Thoracic aorta (tissue), 2 donors: Measurements from ENCODE around the gene CDKAL1. TPM values are rescaled to one million over a fixed set of nuclear protein-coding genes. Genes with fewer than 3 reads are reported as not detected.

Experiments used
- ATAC-seq: fragments of 150-250 bp; one replicate; pipeline ENCODE4 v1.8.0; 2017; ENCODE audit warnings: low read depth; ENCODE audit not compliant: insufficient number of reproducible peaks, low FRiP score
- DNase-seq: peaks from one replicate; pipeline ENCODE4 v3.0.0-alpha.2; 2020; ENCODE audit warnings: low spot score
- H3K27ac ChIP-seq, 2 donors: fragments of 200-600 bp; sonication (generic); 1 replicate in 1 of 2; 2 replicates in 1 of 2; pipeline ENCODE4 v1.5.1; 2016; ENCODE audit warnings: mild to moderate bottlenecking in 2 of 2, moderate library complexity in 2 of 2
- H3K27me3 ChIP-seq: fragments of 200-600 bp; sonication (generic); replicated peaks from 2 replicates; pipeline ENCODE4 v1.6.0; 2016; ENCODE audit warnings: mild to moderate bottlenecking; ENCODE audit not compliant: insufficient read depth
- H3K36me3 ChIP-seq: fragments of 200-600 bp; sonication (generic); one replicate; pipeline ENCODE4 v1.5.1; 2016
- H3K4me1 ChIP-seq, 2 donors: fragments of 200-600 bp; sonication (generic); 1 replicate in 1 of 2; 2 replicates in 1 of 2; pipeline versions ENCODE4 v1.5.1 to v1.6.0; 2016; ENCODE audit warnings: low read depth in 2 of 2, mild to moderate bottlenecking in 1 of 2; ENCODE audit not compliant: control insufficient read depth in 1 of 2
- H3K4me3 ChIP-seq: fragments of 200-600 bp; sonication (generic); 2 replicates; pipeline ENCODE4 v1.5.1; 2016; ENCODE audit warnings: mild to moderate bottlenecking
- H3K9me3 ChIP-seq: fragments of 200-600 bp; sonication (generic); 2 replicates; pipeline ENCODE4 v1.5.1; 2016
- CTCF ChIP-seq: fragments of 200-600 bp; sonication (generic); IDR thresholded peaks from one replicate; pipeline ENCODE4 v1.5.1; 2019; ENCODE audit warnings: antibody characterized with exemption
- total RNA-seq, 2 donors: library from RNA; depleted of rRNA; stranded (reverse); fragments of >200 nt; gene quantifications; one replicate each; pipeline versions ENCODE4 v1.1.0 to v1.2.3, GENCODE V29; 2016

Gene CDKAL1
- total RNA-seq, 2 donors from 2014 or later, result 8.5 to 14.6 TPM

- H3K27me3 ChIP-seq, result no peaks in the 10 kb centered on the region
- TF ChIP-seq CTCF, result no peak
- no peaks in the 10 kb centered on the region for H3K36me3 ChIP-seq
- no peak overlapping the region for H3K27ac ChIP-seq
- ATAC-seq (no peak), DNase-seq (no peak)
- no peaks in the 10 kb centered on the region for H3K9me3 ChIP-seq
- no peak overlapping the region for H3K4me3 ChIP-seq
- peaks cover 0 to 3% of the 10 kb centered on the region in 2 donors for H3K4me1 ChIP-seq
Measured at GRCh38 chr6:20565342-20565741, 31.1 kb downstream of the CDKAL1 start.

DNA sequence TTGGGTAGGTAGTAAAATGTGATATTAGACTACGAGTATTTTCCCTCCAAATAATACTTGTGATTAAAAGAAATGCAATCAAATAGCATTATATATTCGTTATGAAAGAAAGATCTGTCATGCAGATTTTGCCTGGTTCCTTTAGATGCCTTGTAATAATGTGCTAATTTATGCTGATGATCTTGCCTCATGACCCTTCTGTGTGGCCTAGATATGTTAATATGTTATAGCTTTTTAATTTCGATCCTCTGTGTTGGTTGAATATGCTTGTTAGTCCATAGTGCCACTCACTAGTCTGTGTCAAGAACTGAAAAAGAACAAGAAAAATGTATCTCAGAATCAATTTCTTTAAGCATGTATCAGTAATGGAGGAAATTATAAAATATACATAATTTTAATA, 31.9 kb downstream of the CDKAL1 start:
- Histone ChIP-seq H3K9me3 (no peaks in the 10 kb centered on the region), H3K36me3 (no peaks in the 10 kb centered on the region), H3K27ac (no peak overlapping the region), H3K4me3 (no peak overlapping the region), H3K4me1 (peaks cover 0 to 3% of the 10 kb centered on the region in 2 donors), H3K27me3 (no peaks in the 10 kb centered on the region)
- no peak for ATAC-seq
- no peak for DNase-seq
- TF ChIP-seq CTCF, result no peak

DNA sequence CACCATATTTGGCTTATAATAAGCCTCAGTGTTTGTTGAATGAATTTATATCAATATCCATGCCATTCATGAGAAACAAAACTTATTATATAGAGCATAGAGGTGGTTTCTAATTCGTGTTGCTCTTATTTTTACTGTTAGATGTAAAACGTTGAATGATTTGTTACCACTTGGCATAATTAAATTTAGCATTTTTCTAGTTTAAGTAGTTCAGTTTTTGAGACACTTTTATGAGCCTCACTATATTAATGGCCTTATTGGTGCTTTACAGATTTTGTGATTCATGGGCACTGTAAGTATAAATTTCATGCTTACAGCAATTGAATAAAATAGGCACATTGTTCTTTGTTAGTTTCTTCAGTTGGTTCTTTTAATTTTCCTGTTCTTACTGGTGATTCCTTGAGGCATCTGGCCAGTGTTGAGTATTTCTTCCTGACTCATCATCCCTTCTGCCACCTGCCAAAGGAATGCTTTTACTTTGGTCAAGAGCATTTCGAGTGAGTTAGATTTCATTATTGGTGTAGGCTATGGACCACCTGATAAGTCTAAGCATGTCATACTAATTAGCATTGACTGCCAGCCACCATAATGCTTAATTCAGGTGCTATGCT, 34.8 kb downstream of the CDKAL1 start:
- no peaks in the 10 kb centered on the region for H3K36me3 ChIP-seq
- peaks cover 12 to 14% of the 10 kb centered on the region in 2 donors for H3K4me1 ChIP-seq
- ATAC-seq (no peak), DNase-seq (no peak)
- no peak overlapping the region for H3K4me3 ChIP-seq
- no peaks in the 10 kb centered on the region for H3K27me3 ChIP-seq
- H3K27ac ChIP-seq, result no peak overlapping the region
- H3K9me3 ChIP-seq, result no peaks in the 10 kb centered on the region
- TF ChIP-seq CTCF, result no peak

- no peak for DNase-seq
- no peak for ATAC-seq
- no peaks in the 10 kb centered on the region for H3K9me3 ChIP-seq
- H3K27me3 ChIP-seq, result no peaks in the 10 kb centered on the region
- TF ChIP-seq CTCF, result no peak
- no peaks in the 10 kb centered on the region for H3K36me3 ChIP-seq
- H3K27ac ChIP-seq, result no peak overlapping the region
- peaks cover 11 to 22% of the 10 kb centered on the region in 2 donors for H3K4me1 ChIP-seq
- H3K4me3 ChIP-seq, result no peak overlapping the region
Measured at GRCh38 chr6:20571261-20571660, 37.0 kb downstream of the CDKAL1 start.

DNA sequence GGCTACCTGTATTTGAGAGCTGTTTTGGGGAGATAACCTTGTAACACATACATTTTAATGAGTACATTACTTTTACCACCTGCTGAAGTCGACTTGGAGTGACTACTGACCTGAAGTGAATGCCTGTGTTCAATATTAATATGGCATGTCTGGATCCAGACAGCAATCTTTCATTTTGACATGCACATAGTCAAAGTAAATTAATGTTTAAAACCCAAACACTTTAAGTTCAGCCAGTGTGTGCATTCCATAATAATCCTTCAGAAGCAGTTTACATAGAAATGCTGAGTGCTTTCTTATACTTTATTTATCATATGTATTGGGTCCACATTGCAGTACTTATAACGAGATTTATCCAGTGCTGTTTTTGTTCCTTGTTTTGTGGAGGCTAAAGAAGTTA, 38.0 kb downstream of the CDKAL1 start:
- Histone ChIP-seq H3K36me3 (no peaks in the 10 kb centered on the region), H3K4me1 (peaks cover 11 to 22% of the 10 kb centered on the region in 2 donors), H3K27me3 (no peaks in the 10 kb centered on the region), H3K9me3 (no peaks in the 10 kb centered on the region), H3K27ac (no peak overlapping the region), H3K4me3 (no peak overlapping the region)
- DNase-seq (no peak), ATAC-seq (no peak)
- TF ChIP-seq CTCF, result no peak
